BE2C (cell line): ENCODE measurements around the gene SULT1C3.

Experiments used
- DNase-seq: peaks from one replicate; pipeline ENCODE4 v3.0.0-alpha.2; 2020
- H3K27me3 ChIP-seq: fragments of 250-450 bp; sonication (Bioruptor Pico); 2 replicates; pipeline ENCODE4 v1.5.1; 2020; ENCODE audit warnings: mild to moderate bottlenecking
- H3K36me3 ChIP-seq: fragments of 250-450 bp; sonication (Bioruptor Pico); 2 replicates; pipeline ENCODE4 v1.5.1; 2020; ENCODE audit warnings: mild to moderate bottlenecking
- H3K4me1 ChIP-seq: fragments of 250-450 bp; sonication (Bioruptor Pico); 2 replicates; pipeline ENCODE4 v1.5.1; 2020
- H3K4me3 ChIP-seq: 2 replicates; pipeline ENCODE4 v1.5.1; 2011; ENCODE audit warnings: low read depth, low read length
- H3K9me3 ChIP-seq: fragments of 250-450 bp; sonication (Bioruptor Pico); 2 replicates; pipeline ENCODE4 v1.5.1; 2020
- CTCF ChIP-seq: IDR thresholded peaks from 2 replicates; pipeline ENCODE4 v1.5.1; 2012; ENCODE audit warnings: mild to moderate bottlenecking, low read depth, low read length

The SULT1C3 gene

GRCh38 chr2:108253106-108253505 is 13.3 kb downstream of the SULT1C3 start:
- H3K36me3 ChIP-seq: no peaks in the 10 kb centered on the region
- no peaks in the 10 kb centered on the region for H3K9me3 ChIP-seq
- no peak for DNase-seq
- H3K4me3 ChIP-seq: no peak overlapping the region
- H3K4me1 ChIP-seq: no peaks in the 10 kb centered on the region
- H3K27me3 ChIP-seq: no peaks in the 10 kb centered on the region
- TF ChIP-seq CTCF: no peak

GRCh38 chr2:108257757-108258331 is 18.1 kb downstream of the SULT1C3 start:
- Histone ChIP-seq H3K4me3 (no peak overlapping the region), H3K4me1 (no peaks in the 10 kb centered on the region), H3K36me3 (no peaks in the 10 kb centered on the region), H3K27me3 (no peaks in the 10 kb centered on the region), H3K9me3 (no peaks in the 10 kb centered on the region)
- no peak for DNase-seq
- TF ChIP-seq CTCF: no peak

- TF ChIP-seq CTCF: no peak
- H3K4me3 ChIP-seq: no peak overlapping the region
- H3K4me1 ChIP-seq: no peaks in the 10 kb centered on the region
- no peaks in the 10 kb centered on the region for H3K27me3 ChIP-seq
- no peaks in the 10 kb centered on the region for H3K9me3 ChIP-seq
- no peak for DNase-seq
- no peaks in the 10 kb centered on the region for H3K36me3 ChIP-seq
Observed at GRCh38 chr2:108260773-108261172, 21.0 kb downstream of the SULT1C3 start.

- no peaks in the 10 kb centered on the region for H3K9me3 ChIP-seq
- no peak overlapping the region for H3K4me3 ChIP-seq
- DNase-seq: no peak
- no peaks in the 10 kb centered on the region for H3K4me1 ChIP-seq
- no peak for TF ChIP-seq CTCF
- no peaks in the 10 kb centered on the region for H3K27me3 ChIP-seq
- no peaks in the 10 kb centered on the region for H3K36me3 ChIP-seq
Observed at GRCh38 chr2:108262036-108262435, 22.3 kb downstream of the SULT1C3 start.

GRCh38 chr2:108263401-108263800 is 23.6 kb downstream of the SULT1C3 start:
- TF ChIP-seq CTCF: no peak
- no peaks in the 10 kb centered on the region for H3K4me1 ChIP-seq
- H3K27me3 ChIP-seq: no peaks in the 10 kb centered on the region
- H3K4me3 ChIP-seq: no peak overlapping the region
- H3K9me3 ChIP-seq: no peaks in the 10 kb centered on the region
- H3K36me3 ChIP-seq: no peaks in the 10 kb centered on the region
- no peak for DNase-seq

- DNase-seq: no peak
- no peak overlapping the region for H3K4me3 ChIP-seq
- no peaks in the 10 kb centered on the region for H3K4me1 ChIP-seq
- H3K36me3 ChIP-seq: no peaks in the 10 kb centered on the region
- H3K27me3 ChIP-seq: no peaks in the 10 kb centered on the region
- TF ChIP-seq CTCF: no peak
- no peaks in the 10 kb centered on the region for H3K9me3 ChIP-seq
Observed at GRCh38 chr2:108266218-108266617, 26.4 kb downstream of the SULT1C3 start.
